A549 (cell line): ENCODE results near the gene STOX2.

Experiments used
- CTCF ChIP-seq: fragments of >200 bp; sonication (Bioruptor Twin); formaldehyde crosslinking; IDR thresholded peaks from 3 replicates; pipeline ENCODE4 v1.5.1; 2016
- EP300 ChIP-seq, 2 experiments: fragments of >200 bp; sonication (Bioruptor Twin); formaldehyde crosslinking; IDR thresholded peaks; 2 replicates in 1 of 2; 3 replicates in 1 of 2; pipeline ENCODE4 v1.6.1; 2016 to 2017

GRCh38 chr4:183867247-183867646, 37.9 kb upstream of the STOX2 start:
- TF ChIP-seq EP300 (IDR thresholded peaks at IDR 0.05) (no peak), CTCF (no peak)
